CD4-positive, alpha-beta T cell (primary cell): ENCODE results near the gene CARD9. TPM values are rescaled to one million over a fixed set of nuclear protein-coding genes. Genes with fewer than 3 reads are reported as not detected.

Experiments
- ATAC-seq: fragments of 200-7000 bp; cut with Tn5 transposase; one replicate; pipeline ENCODE4 v1.10.0; 2022; ENCODE audit warnings: mild to moderate bottlenecking; ENCODE audit not compliant: poor library complexity
- CTCF ChIA-PET: fragments of 350-600 bp; sonication (Branson Sonifier 250); formaldehyde crosslinking; loops from one replicate; lab custom pipeline; 2021; ENCODE audit warnings: antibody characterized with exemption, inconsistent platforms; lab: Charles Lee
- POLR2A ChIA-PET: fragments of 350-600 bp; sonication (Branson Sonifier 250); formaldehyde crosslinking; loops from one replicate; lab custom pipeline; 2021; ENCODE audit warnings: antibody characterized with exemption, inconsistent platforms; lab: Charles Lee
- DNase-seq, 14 experiments: peaks; one replicate each; pipeline ENCODE4 v3.0.0-alpha.2; 2013 to 2020; ENCODE audit warnings: mixed read lengths in 2 of 14
- H3K27ac ChIP-seq, 2 donors: one replicate each; pipeline versions ENCODE4 v1.5.1 to v1.7.0; 2013; ENCODE audit warnings: low read length in 2 of 2, low read depth in 1 of 2, mild to moderate bottlenecking in 1 of 2
- H3K27me3 ChIP-seq, 2 experiments: 1 replicate in 1 of 2; 2 replicates in 1 of 2; pipeline versions ENCODE4 v1.6.1 to v1.7.0; 2013; ENCODE audit warnings: low read length in 2 of 2, control low read depth in 1 of 2, mild to moderate bottlenecking in 1 of 2, moderate library complexity in 1 of 2; ENCODE audit not compliant: insufficient read depth in 2 of 2, control insufficient read depth in 1 of 2
- H3K36me3 ChIP-seq: one replicate; pipeline ENCODE4 v1.6.1; 2013; ENCODE audit warnings: low read length, control low read depth; ENCODE audit not compliant: insufficient read depth
- H3K4me1 ChIP-seq: one replicate; pipeline ENCODE4 v1.6.1; 2013; ENCODE audit warnings: low read length, control low read depth; ENCODE audit not compliant: insufficient read depth
- H3K4me3 ChIP-seq: one replicate; pipeline ENCODE4 v1.5.1; 2013; ENCODE audit warnings: mild to moderate bottlenecking, low read length, moderate library complexity
- H3K9me3 ChIP-seq, 2 experiments: 1 replicate in 1 of 2; 2 replicates in 1 of 2; pipeline versions ENCODE4 v1.6.1 to v1.7.0; 2013; ENCODE audit warnings: low read length in 2 of 2, mild to moderate bottlenecking in 2 of 2, control low read depth in 1 of 2, moderate library complexity in 1 of 2; ENCODE audit not compliant: control insufficient read depth in 1 of 2, insufficient read depth in 1 of 2
- H3K27ac Mint-ChIP-seq: one replicate; pipeline ENCODE4 v1.8.0; 2020; ENCODE audit warnings: mixed read lengths
- H3K27me3 Mint-ChIP-seq: one replicate; pipeline ENCODE4 v1.8.0; 2021; ENCODE audit warnings: mixed read lengths
- H3K36me3 Mint-ChIP-seq: one replicate; pipeline ENCODE4 v1.8.0; 2021; ENCODE audit warnings: low read depth, mixed read lengths
- H3K4me1 Mint-ChIP-seq: one replicate; pipeline ENCODE4 v1.8.0; 2021; ENCODE audit warnings: low read depth, mixed read lengths
- H3K4me3 Mint-ChIP-seq: one replicate; pipeline ENCODE4 v1.8.0; 2020; ENCODE audit warnings: mild to moderate bottlenecking, mixed read lengths
- H3K9me3 Mint-ChIP-seq: one replicate; pipeline ENCODE4 v1.8.0; 2020; ENCODE audit warnings: mixed read lengths
- CTCF ChIP-seq: fragments of 200-600 bp; IDR thresholded peaks from one replicate; pipeline ENCODE4 v1.8.0; 2022; ENCODE audit warnings: antibody characterized with exemption, mild to moderate bottlenecking
- intact Hi-C, 2 experiments: fragments of 100-400 bp; cut with DNase I in 1 of 2; cut with micrococcal nuclease in 1 of 2; formaldehyde crosslinking; loops; one replicate each; pipeline versions ENCODE4 v1.15.1 to v1.9.0; 2023 to 2025; cut with DNase I, micrococcal nuclease
- total RNA-seq, 174 experiments: library from RNA in 2 of 174; stranded (reverse) in 2 of 174; gene quantifications; one replicate each; pipeline ENCODE4 v1.2.3 and lab custom pipeline; 2021 to 2026

CARD9 gene
- total RNA-seq, 2 experiments from 2014 or later: 0.36 to 0.64 TPM

GRCh38 chr9:136394312-136395019 lies 21.0 kb upstream of the CARD9 start:
- no peak for DNase-seq
- no peaks in the 10 kb centered on the region for H3K27me3 Mint-ChIP-seq
- no peak for TF ChIP-seq CTCF
- H3K9me3 ChIP-seq: no peaks in the 10 kb centered on the region
- intact Hi-C loops: no loop called here
- H3K4me1 ChIP-seq: peaks cover 16% of the 10 kb centered on the region
- H3K27ac Mint-ChIP-seq: no peak overlapping the region
- no peak overlapping the region for H3K27ac ChIP-seq
- H3K27me3 ChIP-seq: no peaks in the 10 kb centered on the region
- H3K36me3 ChIP-seq: peaks cover 73% of the 10 kb centered on the region
- peaks cover 46% of the 10 kb centered on the region for H3K36me3 Mint-ChIP-seq
- H3K4me3 ChIP-seq: no peak overlapping the region
- ChIA-PET POLR2A (no interaction called here), CTCF (no interaction called here)
- no peak for ATAC-seq
- peaks cover 10% of the 10 kb centered on the region for H3K4me1 Mint-ChIP-seq
- no peak overlapping the region for H3K4me3 Mint-ChIP-seq
- H3K9me3 Mint-ChIP-seq: no peaks in the 10 kb centered on the region

- Histone ChIP-seq H3K36me3 (peaks cover 82% of the 10 kb centered on the region), H3K4me1 (peaks cover 7% of the 10 kb centered on the region), H3K4me3 (no peak overlapping the region), H3K9me3 (no peaks in the 10 kb centered on the region), H3K27ac (no peak overlapping the region), H3K27me3 (no peaks in the 10 kb centered on the region)
- Mint-ChIP-seq H3K27me3 (no peaks in the 10 kb centered on the region), H3K4me1 (peaks cover 1% of the 10 kb centered on the region), H3K36me3 (peaks cover 48% of the 10 kb centered on the region), H3K27ac (no peak overlapping the region), H3K4me3 (no peak overlapping the region), H3K9me3 (no peaks in the 10 kb centered on the region)
- TF ChIP-seq CTCF: no peak
- ChIA-PET CTCF (no interaction called here), POLR2A (no interaction called here)
- intact Hi-C loops: no loop called here
- no peak for DNase-seq
- ATAC-seq: no peak
Measured at GRCh38 chr9:136393531-136393930, 20.1 kb upstream of the CARD9 start.

- H3K36me3 Mint-ChIP-seq: peaks cover 54% of the 10 kb centered on the region
- DNase-seq (no peak), ATAC-seq (no peak)
- no peak overlapping the region for H3K27ac Mint-ChIP-seq
- CTCF ChIA-PET: no interaction called here
- TF ChIP-seq CTCF: no peak
- no peak overlapping the region for H3K4me3 Mint-ChIP-seq
- no peak overlapping the region for H3K27ac ChIP-seq
- peaks cover 83% of the 10 kb centered on the region for H3K36me3 ChIP-seq
- no peaks in the 10 kb centered on the region for H3K4me1 ChIP-seq
- POLR2A ChIA-PET: no interaction called here
- no peak overlapping the region for H3K4me3 ChIP-seq
- H3K27me3 Mint-ChIP-seq: no peaks in the 10 kb centered on the region
- intact Hi-C loops: no loop called here
- no peaks in the 10 kb centered on the region for H3K9me3 Mint-ChIP-seq
- no peaks in the 10 kb centered on the region for H3K27me3 ChIP-seq
- no peaks in the 10 kb centered on the region for H3K4me1 Mint-ChIP-seq
- H3K9me3 ChIP-seq: no peaks in the 10 kb centered on the region
Measured at GRCh38 chr9:136392538-136393449, 19.3 kb upstream of the CARD9 start.
